HCT116 (cell line): ENCODE results near the gene WNT1. TPM values are rescaled to one million over a fixed set of nuclear protein-coding genes. Genes with fewer than 3 reads are reported as not detected.

Source experiments
- ATAC-seq: fragments of 200-7000 bp; cut with Tn5 transposase; 2 replicates; pipeline ENCODE4 v1.9.1; 2020; ENCODE audit warnings: mild to moderate bottlenecking, moderate library complexity
- BruUV-seq: library from RNA; stranded (reverse); fragments of 400-500 nt; replicated peaks from 2 replicates; lab custom pipeline; 2021; lab: Mats Ljungman, UMichigan
- CTCF ChIA-PET: fragments of 300-600 bp; sonication (Branson Sonifier 250); formaldehyde crosslinking; loops from one replicate; lab custom pipeline; 2021; ENCODE audit warnings: antibody characterized with exemption; lab: Charles Lee
- POLR2A ChIA-PET: fragments of 300-600, 350-600 bp; sonication (Branson Sonifier 250); formaldehyde crosslinking; loops from one replicate; lab custom pipeline; 2021; ENCODE audit warnings: antibody characterized with exemption; lab: Charles Lee
- RAD21 ChIA-PET, 2 experiments: fragments of 300-600 bp; sonication (Branson Sonifier 250); formaldehyde crosslinking; loops; one replicate each; lab custom pipeline; 2023; ENCODE audit warnings: low total read pairs in 2 of 2; ENCODE audit not compliant: uncharacterized antibody in 2 of 2, unreplicated experiment in 2 of 2, low non-redundant PET in 1 of 2; lab: Charles Lee
- DNase-seq: peaks from one replicate; pipeline ENCODE4 v3.0.0-alpha.2; 2010; ENCODE audit warnings: low read depth, low spot score
- H2AFZ ChIP-seq: fragments of 200-600 bp; shearing (Covaris generic), sonication (generic); 2 replicates; pipeline ENCODE4 v1.6.1; 2017; ENCODE audit warnings: low read depth, mixed run types, mixed read lengths, antibody characterized with exemption, low read length; ENCODE audit not compliant: poor library complexity, severe bottlenecking
- H3K27ac ChIP-seq: 2 replicates; pipeline ENCODE4 v1.5.1; 2012; ENCODE audit warnings: low read depth, low read length
- H3K27me3 ChIP-seq: fragments of 200-600 bp; sonication (generic); 2 replicates; pipeline ENCODE4 v1.6.1; 2016; ENCODE audit warnings: mixed run types, low read length, mixed read lengths; ENCODE audit not compliant: insufficient read depth
- H3K36me3 ChIP-seq, 2 experiments: fragments of 200-500 bp in 1 of 2; fragments of 200-600 bp in 1 of 2; sonication (Bioruptor generic) in 1 of 2; sonication (generic) in 1 of 2; 2 replicates each; pipeline versions ENCODE4 v1.5.1 to v1.6.1; 2014 to 2016; ENCODE audit warnings: low read length in 2 of 2, inconsistent platforms in 1 of 2, mixed read lengths in 1 of 2, mixed run types in 1 of 2; ENCODE audit not compliant: insufficient read depth in 2 of 2, control insufficient read depth in 1 of 2
- H3K4me1 ChIP-seq, 2 experiments: fragments of 200-600 bp in 1 of 2; sonication (generic) in 1 of 2; 2 replicates each; pipeline versions ENCODE4 v1.5.1 to v1.6.1; 2012 to 2017; ENCODE audit warnings: low read length in 2 of 2, inconsistent platforms in 1 of 2, mild to moderate bottlenecking in 1 of 2, mixed read lengths in 1 of 2, mixed run types in 1 of 2, moderate library complexity in 1 of 2; ENCODE audit not compliant: insufficient read depth in 2 of 2, control insufficient read depth in 1 of 2
- H3K4me2 ChIP-seq: fragments of 200-600 bp; sonication (generic); 2 replicates; pipeline ENCODE4 v1.6.1; 2017; ENCODE audit warnings: mixed run types, low read length, mixed read lengths
- H3K4me3 ChIP-seq, 2 experiments: fragments of 200-600 bp in 1 of 2; sonication (generic) in 1 of 2; replicated peaks in 1 of 2; 2 replicates each; pipeline ENCODE4 v1.5.1; 2011 to 2016; ENCODE audit warnings: low read length in 2 of 2, control low read depth in 1 of 2, low read depth in 1 of 2, mild to moderate bottlenecking in 1 of 2, mixed read lengths in 1 of 2, mixed run types in 1 of 2
- H3K79me2 ChIP-seq: fragments of 200-600 bp; sonication (generic); 2 replicates; pipeline ENCODE4 v1.6.1; 2017; ENCODE audit warnings: mild to moderate bottlenecking, mixed run types, low read length, moderate library complexity, mixed read lengths; ENCODE audit not compliant: insufficient read depth
- H3K9ac ChIP-seq: fragments of 200-600 bp; sonication (generic); 2 replicates; pipeline ENCODE4 v1.6.1; 2016; ENCODE audit warnings: low read length, mixed read lengths
- H3K9me2 ChIP-seq: fragments of 200-600 bp; sonication (generic), shearing (Covaris generic); 2 replicates; pipeline ENCODE4 v1.6.1; 2017; ENCODE audit warnings: mixed run types, mild to moderate bottlenecking, moderate library complexity; ENCODE audit not compliant: insufficient read depth
- H3K9me3 ChIP-seq, 2 experiments: fragments of 200-500 bp in 1 of 2; fragments of 200-600 bp in 1 of 2; sonication (Bioruptor generic) in 1 of 2; sonication (generic) in 1 of 2; 2 replicates each; pipeline ENCODE4 v1.6.1; 2014 to 2017; ENCODE audit warnings: low read length in 2 of 2, mixed read lengths in 2 of 2, inconsistent platforms in 1 of 2, low read depth in 1 of 2, mild to moderate bottlenecking in 1 of 2, mixed run types in 1 of 2, moderate library complexity in 1 of 2; ENCODE audit not compliant: control insufficient read depth in 1 of 2, insufficient read depth in 1 of 2
- H4K20me1 ChIP-seq: fragments of 200-600 bp; sonication (generic), shearing (Covaris generic); 2 replicates; pipeline ENCODE4 v1.6.1; 2017; ENCODE audit warnings: mixed run types, mild to moderate bottlenecking, moderate library complexity; ENCODE audit not compliant: insufficient read depth
- CBX3 ChIP-seq: IDR thresholded peaks from 2 replicates; pipeline ENCODE4 v1.6.1; 2012; ENCODE audit warnings: low read depth
- CEBPB ChIP-seq: IDR thresholded peaks from 2 replicates; pipeline ENCODE4 v1.6.1; 2012; ENCODE audit warnings: low read depth
- EGR1 ChIP-seq: IDR thresholded peaks from 2 replicates; pipeline ENCODE4 v1.6.1; 2012; ENCODE audit warnings: low read depth
- EZH2phosphoT487 ChIP-seq: fragments of 200-600 bp; IDR thresholded peaks from 2 replicates; pipeline ENCODE4 v1.6.1; 2018; ENCODE audit warnings: antibody characterized with exemption, borderline replicate concordance
- MAX ChIP-seq: IDR thresholded peaks from 2 replicates; pipeline ENCODE4 v1.6.1; 2012
- POLR2A ChIP-seq: IDR thresholded peaks from 2 replicates; pipeline ENCODE4 v1.7.0; 2011; ENCODE audit warnings: borderline replicate concordance; ENCODE audit not compliant: insufficient read depth, insufficient read length; ENCODE audit errors: extremely low read depth
- RAD21 ChIP-seq: IDR thresholded peaks from 2 replicates; pipeline ENCODE4 v1.6.1; 2012; ENCODE audit warnings: low read depth, mild to moderate bottlenecking
- SRF ChIP-seq: IDR thresholded peaks from 2 replicates; pipeline ENCODE4 v1.6.1; 2012; ENCODE audit warnings: low read depth
- YY1 ChIP-seq: IDR thresholded peaks from 2 replicates; pipeline ENCODE4 v1.6.1; 2011; ENCODE audit warnings: low read length, low read depth, moderate library complexity, mild to moderate bottlenecking; ENCODE audit not compliant: insufficient replicate concordance; ENCODE audit errors: extremely low read depth
- intact Hi-C: fragments of 100-400 bp; cut with micrococcal nuclease; formaldehyde crosslinking; loops from 2 replicates; pipeline ENCODE4 v1.10.0; 2022
- total RNA-seq: library from RNA; stranded (reverse); gene quantifications from one replicate; pipeline ENCODE4 v1.2.1, GENCODE V29; 2021; ENCODE audit not compliant: unreplicated experiment
- TF ChIP-seq, protein P1 (sequence below): IDR thresholded peaks from 2 replicates; pipeline ENCODE4 v1.6.1; 2011; ENCODE audit warnings: mild to moderate bottlenecking, low read length, moderate library complexity; ENCODE audit not compliant: insufficient replicate concordance; ENCODE audit errors: extremely low read depth
- TF ChIP-seq, protein P2 (sequence below): IDR thresholded peaks from 2 replicates; pipeline ENCODE4 v1.6.1; 2012

The WNT1 gene
- total RNA-seq, 1 experiment from 2014 or later: not detected

- TF ChIP-seq, protein P1, sequence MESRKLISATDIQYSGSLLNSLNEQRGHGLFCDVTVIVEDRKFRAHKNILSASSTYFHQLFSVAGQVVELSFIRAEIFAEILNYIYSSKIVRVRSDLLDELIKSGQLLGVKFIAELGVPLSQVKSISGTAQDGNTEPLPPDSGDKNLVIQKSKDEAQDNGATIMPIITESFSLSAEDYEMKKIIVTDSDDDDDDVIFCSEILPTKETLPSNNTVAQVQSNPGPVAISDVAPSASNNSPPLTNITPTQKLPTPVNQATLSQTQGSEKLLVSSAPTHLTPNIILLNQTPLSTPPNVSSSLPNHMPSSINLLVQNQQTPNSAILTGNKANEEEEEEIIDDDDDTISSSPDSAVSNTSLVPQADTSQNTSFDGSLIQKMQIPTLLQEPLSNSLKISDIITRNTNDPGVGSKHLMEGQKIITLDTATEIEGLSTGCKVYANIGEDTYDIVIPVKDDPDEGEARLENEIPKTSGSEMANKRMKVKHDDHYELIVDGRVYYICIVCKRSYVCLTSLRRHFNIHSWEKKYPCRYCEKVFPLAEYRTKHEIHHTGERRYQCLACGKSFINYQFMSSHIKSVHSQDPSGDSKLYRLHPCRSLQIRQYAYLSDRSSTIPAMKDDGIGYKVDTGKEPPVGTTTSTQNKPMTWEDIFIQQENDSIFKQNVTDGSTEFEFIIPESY: peak; percentile 71
- peak; percentile 72 for TF ChIP-seq MAX
- peak; percentile 64 for TF ChIP-seq EGR1
- TF ChIP-seq, protein P2, sequence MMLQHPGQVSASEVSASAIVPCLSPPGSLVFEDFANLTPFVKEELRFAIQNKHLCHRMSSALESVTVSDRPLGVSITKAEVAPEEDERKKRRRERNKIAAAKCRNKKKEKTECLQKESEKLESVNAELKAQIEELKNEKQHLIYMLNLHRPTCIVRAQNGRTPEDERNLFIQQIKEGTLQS: no peak
Measured at GRCh38 chr12:49018261-49019119, 40.4 kb downstream of the WNT1 start, which contains the start of gene PRKAG1 (continued).

- no peaks in the 10 kb centered on the region for H3K9me3 ChIP-seq
- peak overlapping the region; percentile 96 for H3K4me2 ChIP-seq
- peak overlapping the region; percentile 88 to 93 for H3K4me3 ChIP-seq
- peaks cover 8 to 20% of the 10 kb centered on the region in 2 experiments for H3K4me1 ChIP-seq
- H4K20me1 ChIP-seq: no peaks in the 10 kb centered on the region
- BruUV-seq: TSS peak; percentile 95
- H3K9ac ChIP-seq: peak overlapping the region; percentile 89
- peaks cover 11% of the 10 kb centered on the region; the same call in 1 of the 2 replicates for H3K79me2 ChIP-seq
- ATAC-seq (peak; percentile 9), DNase-seq (no peak)
- H3K27ac ChIP-seq: peak overlapping the region; percentile 89
- H3K36me3 ChIP-seq: peaks cover 13 to 14% of the 10 kb centered on the region in 2 experiments; a peak in 3 of 4 replicates
- RAD21 ChIA-PET: no interaction called here
- H2AFZ ChIP-seq: no peak overlapping the region
- POLR2A ChIA-PET: interaction anchor here (1.0 to 1.3 kb wide), 3 partner anchors 12 to 112 kb away, joined by 3 read pairs; partner anchors contain the start of gene TUBA1B
- TF ChIP-seq CEBPB (no peak; the same call in 1 of the 2 replicates), YY1 (no peak), EGR1 (no peak), RAD21 (no peak), CBX3 (no peak), POLR2A (no peak), EZH2phosphoT487 (no peak), SRF (no peak)
- TF ChIP-seq, protein P2: no peak
- no peaks in the 10 kb centered on the region for H3K27me3 ChIP-seq
- H3K9me2 ChIP-seq: no peaks in the 10 kb centered on the region
- intact Hi-C loops: no loop called here
- CTCF ChIA-PET: interaction anchor here (0.6 to 2.7 kb wide), 8 partner anchors 8 to 1274 kb away, joined by 3 to 16 read pairs (median 6); partner anchors contain the start of genes DDN and DDX23
Measured at GRCh38 chr12:49019120-49019430, 41.0 kb downstream of the WNT1 start.
